ENCODE data around the gene KCNJ11.

DNA sequence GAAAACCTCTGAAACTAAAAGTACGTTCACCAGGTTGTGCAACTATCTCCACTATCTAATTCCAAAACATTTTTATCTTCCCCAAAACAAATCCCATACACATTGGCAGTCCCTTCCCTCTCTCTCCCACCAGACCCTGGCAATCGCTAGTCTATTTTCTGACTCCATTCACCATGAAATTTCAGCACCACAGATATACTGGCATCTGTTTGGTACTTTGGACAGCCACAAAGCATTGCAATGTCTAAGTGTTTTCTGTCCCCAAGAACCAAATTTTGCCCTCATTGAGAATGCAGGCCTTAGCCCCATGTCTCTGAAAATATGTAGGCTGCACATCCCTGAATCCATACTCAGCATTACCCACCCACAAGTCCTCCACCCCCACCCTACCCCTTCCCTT is 28.0 kb upstream of the KCNJ11 start:
- TF ChIP-seq, protein P1, sequence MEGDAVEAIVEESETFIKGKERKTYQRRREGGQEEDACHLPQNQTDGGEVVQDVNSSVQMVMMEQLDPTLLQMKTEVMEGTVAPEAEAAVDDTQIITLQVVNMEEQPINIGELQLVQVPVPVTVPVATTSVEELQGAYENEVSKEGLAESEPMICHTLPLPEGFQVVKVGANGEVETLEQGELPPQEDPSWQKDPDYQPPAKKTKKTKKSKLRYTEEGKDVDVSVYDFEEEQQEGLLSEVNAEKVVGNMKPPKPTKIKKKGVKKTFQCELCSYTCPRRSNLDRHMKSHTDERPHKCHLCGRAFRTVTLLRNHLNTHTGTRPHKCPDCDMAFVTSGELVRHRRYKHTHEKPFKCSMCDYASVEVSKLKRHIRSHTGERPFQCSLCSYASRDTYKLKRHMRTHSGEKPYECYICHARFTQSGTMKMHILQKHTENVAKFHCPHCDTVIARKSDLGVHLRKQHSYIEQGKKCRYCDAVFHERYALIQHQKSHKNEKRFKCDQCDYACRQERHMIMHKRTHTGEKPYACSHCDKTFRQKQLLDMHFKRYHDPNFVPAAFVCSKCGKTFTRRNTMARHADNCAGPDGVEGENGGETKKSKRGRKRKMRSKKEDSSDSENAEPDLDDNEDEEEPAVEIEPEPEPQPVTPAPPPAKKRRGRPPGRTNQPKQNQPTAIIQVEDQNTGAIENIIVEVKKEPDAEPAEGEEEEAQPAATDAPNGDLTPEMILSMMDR (conservative IDR thresholded peaks at IDR 0.05; ENCODE audit: low read depth, low read length), result no peak
- TF ChIP-seq MAFK (IDR thresholded peaks at IDR 0.05; ENCODE audit: low read depth, low read length) (no peak), POLR2A (IDR thresholded peaks at IDR 0.05; ENCODE audit: low read depth, low read length) (no peak), SMC3 (IDR thresholded peaks at IDR 0.05; ENCODE audit: low read depth, low read length) (no peak), RAD21 (IDR thresholded peaks at IDR 0.05; ENCODE audit: low read length) (no peak), MXI1 (IDR thresholded peaks at IDR 0.05; ENCODE audit: borderline replicate concordance, low read depth, low read length) (no peak), BHLHE40 (IDR thresholded peaks at IDR 0.05; ENCODE audit: low read depth, low read length) (no peak), CEBPB (IDR thresholded peaks at IDR 0.05; ENCODE audit: low read depth, low read length) (no peak), CHD1 (IDR thresholded peaks at IDR 0.05; ENCODE audit: low read depth, low read length) (no peak), RCOR1 (IDR thresholded peaks at IDR 0.05; ENCODE audit: insufficient replicate concordance, low read length) (no peak), MAZ (IDR thresholded peaks at IDR 0.05; ENCODE audit: borderline replicate concordance, low read depth, low read length) (no peak)
- TF ChIP-seq, protein P2, sequence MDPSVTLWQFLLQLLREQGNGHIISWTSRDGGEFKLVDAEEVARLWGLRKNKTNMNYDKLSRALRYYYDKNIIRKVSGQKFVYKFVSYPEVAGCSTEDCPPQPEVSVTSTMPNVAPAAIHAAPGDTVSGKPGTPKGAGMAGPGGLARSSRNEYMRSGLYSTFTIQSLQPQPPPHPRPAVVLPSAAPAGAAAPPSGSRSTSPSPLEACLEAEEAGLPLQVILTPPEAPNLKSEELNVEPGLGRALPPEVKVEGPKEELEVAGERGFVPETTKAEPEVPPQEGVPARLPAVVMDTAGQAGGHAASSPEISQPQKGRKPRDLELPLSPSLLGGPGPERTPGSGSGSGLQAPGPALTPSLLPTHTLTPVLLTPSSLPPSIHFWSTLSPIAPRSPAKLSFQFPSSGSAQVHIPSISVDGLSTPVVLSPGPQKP (IDR thresholded peaks at IDR 0.05; ENCODE audit: borderline replicate concordance, low read depth, low read length), result no peak
- TF ChIP-seq, protein P3, sequence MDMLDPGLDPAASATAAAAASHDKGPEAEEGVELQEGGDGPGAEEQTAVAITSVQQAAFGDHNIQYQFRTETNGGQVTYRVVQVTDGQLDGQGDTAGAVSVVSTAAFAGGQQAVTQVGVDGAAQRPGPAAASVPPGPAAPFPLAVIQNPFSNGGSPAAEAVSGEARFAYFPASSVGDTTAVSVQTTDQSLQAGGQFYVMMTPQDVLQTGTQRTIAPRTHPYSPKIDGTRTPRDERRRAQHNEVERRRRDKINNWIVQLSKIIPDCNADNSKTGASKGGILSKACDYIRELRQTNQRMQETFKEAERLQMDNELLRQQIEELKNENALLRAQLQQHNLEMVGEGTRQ (IDR thresholded peaks at IDR 0.05; ENCODE audit: low read depth, low read length), result no peak
